Measurements from ENCODE around the gene UCHL3. TPM values are rescaled to one million over a fixed set of nuclear protein-coding genes. Genes with fewer than 3 reads are reported as not detected.

UCHL3 gene
- total RNA-seq = 17.4 and 18.6 TPM in 2 replicates

DNA sequence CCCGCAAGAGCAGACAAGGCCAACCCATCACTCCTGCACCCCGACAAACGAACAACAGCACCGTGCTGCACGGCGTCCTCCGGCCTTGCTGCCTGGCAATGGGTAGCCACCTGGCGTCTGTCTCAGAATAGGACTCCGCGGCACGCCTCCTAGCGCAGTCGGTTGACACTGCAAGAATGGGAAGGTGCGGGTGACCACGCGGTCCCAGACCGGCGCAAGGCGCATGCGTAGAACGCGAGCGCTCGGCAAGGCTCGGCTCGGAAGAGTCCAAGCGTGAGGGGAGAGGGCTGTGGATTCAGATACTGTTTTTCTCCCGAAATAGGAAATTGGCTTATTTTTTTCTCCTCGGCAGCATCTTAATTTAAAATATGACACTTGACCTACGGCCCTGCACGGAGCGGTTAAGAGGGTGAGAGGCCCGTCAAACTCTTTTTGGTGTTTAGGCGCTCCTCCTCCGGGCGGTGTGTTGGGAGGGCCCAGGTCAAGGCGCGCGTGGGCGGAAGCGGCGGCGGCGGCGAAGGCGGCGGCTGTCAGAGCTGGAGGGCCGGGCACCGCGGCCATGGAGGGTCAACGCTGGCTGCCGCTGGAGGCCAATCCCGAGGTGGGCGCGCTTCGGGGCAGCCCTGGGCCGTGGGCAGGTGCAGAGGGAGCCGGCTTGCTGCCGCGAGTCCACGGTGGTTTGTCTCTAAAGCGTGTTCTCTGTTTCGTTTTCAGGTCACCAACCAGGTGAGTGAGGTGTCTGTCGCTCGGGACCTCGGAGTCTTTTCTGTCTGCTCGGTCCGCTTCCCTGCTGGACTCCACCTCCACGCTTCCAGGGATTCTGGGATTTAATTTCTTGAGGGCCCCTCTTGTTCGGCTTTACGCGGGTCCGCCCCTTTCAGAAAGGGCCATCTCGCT is at the start of gene UCHL3:
Gene UCHL3 (plus strand): TSS at position 530 of the 897 bp plus-strand sequence. CDS start 30 bp downstream, at position 560.

DNA sequence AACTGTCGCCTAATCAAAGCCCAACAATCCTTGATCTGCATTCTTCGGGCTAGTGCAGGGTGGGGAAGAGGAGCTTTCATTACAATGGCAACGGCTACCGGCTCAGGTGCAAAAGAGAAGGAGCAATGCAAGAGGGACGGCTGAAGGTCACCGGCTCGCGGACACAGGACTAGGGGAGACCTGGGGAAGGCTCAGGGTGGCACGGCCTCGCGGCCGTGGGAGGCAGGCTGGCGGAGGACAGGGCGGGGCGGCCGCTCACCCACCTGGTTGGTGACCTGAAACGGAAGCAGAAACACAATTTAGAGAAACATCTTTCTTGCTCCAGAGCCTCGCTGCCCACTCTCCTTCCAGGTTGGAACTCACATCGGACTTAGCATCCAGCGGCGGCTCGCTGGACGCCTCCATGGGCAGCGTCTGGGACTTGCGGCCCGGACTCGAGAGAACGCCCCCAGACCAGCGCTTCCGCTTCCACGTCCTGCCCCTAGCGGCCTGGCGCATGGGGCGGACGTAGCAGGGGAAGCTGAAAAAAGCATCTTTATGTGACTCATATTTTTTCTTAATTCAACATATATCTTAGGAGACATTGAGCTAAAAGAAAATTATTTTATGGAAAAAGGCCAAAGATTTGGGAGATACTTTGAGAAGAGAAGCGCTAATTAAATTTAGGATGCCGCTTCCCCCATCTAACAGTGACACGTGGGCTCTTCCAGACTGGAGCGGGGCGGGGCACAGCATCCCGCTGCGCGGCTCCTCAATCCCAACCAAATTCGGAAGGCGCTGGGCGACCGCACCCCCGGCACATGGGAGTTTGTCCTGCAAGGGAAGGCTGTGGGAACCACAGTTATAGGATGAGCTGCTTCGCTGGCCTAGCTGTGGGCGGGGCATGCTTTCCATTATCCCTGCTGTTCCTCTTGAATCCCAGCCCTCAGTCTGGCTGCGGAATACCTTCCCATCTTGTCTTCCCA is 11.9 kb upstream of the UCHL3 start, which contains the start of gene COMMD6:
Gene COMMD6 (minus strand): TSS at position 441 of the 965 bp plus-strand sequence. CDS start 36 bp downstream, at position 405.

DNA sequence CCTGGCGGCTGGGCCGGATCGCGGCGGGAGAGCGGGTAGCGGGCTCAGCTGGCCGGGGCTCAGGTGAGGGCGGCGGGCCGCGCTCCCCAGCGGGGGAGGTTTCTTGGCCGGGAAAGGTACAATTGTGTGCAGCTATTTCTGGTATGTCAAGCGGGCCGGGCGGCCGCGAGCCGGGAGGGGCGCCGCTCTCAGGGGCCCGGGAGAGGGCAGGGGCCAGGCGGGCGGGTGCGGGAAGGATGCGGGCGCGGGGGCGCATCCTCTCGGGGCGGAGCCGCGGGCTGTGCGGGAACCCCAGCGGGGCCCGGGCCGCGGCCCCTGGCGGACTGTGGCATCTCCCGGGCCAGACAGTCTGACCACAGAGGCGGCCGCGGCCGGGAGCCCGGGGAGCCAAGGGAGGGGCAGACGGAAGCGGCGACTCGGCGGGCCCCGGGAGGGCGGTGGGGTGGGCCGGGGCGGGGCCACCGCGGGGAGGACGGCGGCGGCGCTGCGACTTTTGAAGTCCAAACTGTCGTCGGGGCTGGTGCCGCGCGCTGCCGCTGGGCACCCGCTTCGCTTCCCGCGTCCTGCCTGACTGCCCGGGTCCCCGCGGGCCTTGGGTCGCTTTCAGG is 86.3 kb downstream of the UCHL3 start, which contains the start of gene LMO7:
Gene LMO7 (plus strand): TSS at position 503 of the 608 bp plus-strand sequence. CDS start 328 bp downstream, outside the sequence.

Other genes starting within 250 kb of the UCHL3 start
- 4.0 and 7.0 TPM in 2 replicates for gene TBC1D4, start 67.6 kb upstream of the UCHL3 start, total RNA-seq
- gene COMMD6, start 11.9 kb upstream of the UCHL3 start, total RNA-seq = 39.8 and 58.1 TPM in 2 replicates
- 578 and 651 TPM in 2 replicates for gene LMO7, start 86.5 kb downstream of the UCHL3 start, total RNA-seq